GM21529 (cell line): ENCODE data around the gene INS.

ENCODE experiments used
- ATAC-seq: cut with Tn5 transposase; IDR thresholded peaks from one replicate; pipeline ENCODE4 v1.9.1; 2021; ENCODE audit not compliant: unreplicated experiment

The INS gene

GRCh38 chr11:2160736-2161259 lies at the start of gene INS:
Gene INS (minus strand): TSS chr11:2161209. CDS start chr11:2160971, 238 bp downstream.
- no peak for ATAC-seq

DNA sequence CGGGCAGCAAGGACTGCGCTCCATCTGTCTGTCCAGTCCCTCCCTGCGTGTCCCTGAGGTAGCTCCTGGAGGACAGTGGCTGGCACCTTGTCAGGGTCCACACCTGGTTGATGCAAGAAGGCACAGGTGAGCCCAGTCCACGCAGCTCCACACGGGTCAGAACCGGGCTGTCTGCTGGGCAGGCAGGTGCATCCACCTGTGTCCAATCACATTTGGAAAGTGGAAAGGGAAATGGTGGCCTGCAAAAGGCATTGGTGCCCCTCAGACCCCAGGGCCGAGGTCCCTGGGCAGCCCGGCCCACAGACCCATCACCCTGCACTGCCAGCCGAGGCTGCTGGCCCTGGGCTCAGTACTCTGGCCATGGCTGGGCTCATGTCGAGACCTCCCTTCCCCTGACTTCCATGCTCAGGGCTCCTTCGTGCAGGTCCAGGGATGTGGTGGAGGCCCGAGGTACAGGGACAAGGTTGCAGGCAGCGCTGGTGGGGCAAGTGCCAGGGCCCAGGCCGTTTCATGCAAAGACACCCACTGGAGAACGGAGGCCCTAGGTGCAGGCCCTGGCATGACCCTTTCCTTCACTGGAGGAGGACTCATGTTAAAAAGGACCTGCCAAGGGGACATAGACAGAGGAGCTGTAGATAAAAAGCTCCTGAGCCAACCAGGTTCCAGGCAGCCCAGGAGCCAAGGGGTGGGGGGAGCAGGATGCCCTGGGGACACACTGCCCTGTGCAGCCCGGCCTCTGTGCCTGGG lies 49.5 kb upstream of the INS start:
- no peak for ATAC-seq

DNA sequence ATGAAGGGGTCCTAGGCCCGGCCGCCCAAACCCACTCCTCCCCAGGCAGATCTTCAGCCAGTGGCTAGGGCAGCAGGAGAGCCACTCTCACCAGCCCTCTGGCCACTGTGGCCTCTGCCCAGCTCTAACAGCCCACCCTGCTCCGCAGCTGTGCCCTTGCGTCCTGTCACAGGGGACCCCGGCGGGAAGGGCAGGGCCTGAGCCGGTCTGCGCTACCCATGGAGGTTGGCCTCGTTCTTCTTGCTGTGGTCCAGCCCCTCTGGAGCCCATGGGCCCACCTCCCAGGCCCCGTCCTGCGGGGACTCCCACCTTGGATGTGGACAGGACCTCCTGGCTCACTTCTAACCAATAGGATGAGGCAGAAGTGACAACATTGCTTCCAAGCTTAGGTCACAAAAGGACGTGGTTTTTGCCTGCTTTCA lies 48.9 kb upstream of the INS start:
- ATAC-seq: no peak

- no peak for ATAC-seq
Measured at GRCh38 chr11:2209370-2209801, 48.4 kb upstream of the INS start.

DNA sequence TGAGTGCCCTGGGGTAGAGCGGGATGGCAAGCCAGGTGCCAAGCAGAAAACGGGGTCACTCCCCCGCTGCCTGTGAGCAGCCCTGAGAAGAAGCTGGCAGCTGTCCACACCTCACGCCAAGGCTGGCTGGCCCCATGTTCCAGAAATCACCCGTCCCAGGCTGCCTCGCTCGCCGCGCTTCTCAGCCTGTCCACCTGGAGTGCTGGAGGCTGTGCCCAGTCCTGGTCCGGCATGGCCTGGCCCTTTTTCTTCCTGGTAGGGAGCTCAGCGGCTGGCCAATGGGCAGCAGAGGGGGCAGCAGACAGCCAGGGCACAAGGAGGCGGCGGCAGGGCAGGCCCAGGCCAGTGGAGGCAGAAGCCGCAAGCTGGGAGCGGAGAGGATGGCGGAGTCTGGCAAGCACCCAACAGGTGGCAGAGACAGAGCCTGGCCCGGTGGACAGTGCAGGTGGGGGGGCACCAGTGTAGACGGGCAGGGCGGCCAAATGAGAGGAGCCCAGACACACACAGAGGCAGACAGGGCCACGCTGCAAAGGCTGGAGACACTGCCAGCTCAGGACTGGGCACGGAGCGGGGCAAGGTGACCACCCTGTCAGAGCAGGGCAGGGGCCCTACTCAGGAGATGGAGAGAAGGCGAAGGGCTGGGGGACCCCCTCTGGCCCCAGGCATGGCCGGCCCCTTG lies 47.8 kb upstream of the INS start:
- no peak for ATAC-seq

- ATAC-seq: no peak
Measured at GRCh38 chr11:2207773-2208621, 47.0 kb upstream of the INS start.

- ATAC-seq: no peak
Measured at GRCh38 chr11:2207212-2207611, 46.2 kb upstream of the INS start.

DNA sequence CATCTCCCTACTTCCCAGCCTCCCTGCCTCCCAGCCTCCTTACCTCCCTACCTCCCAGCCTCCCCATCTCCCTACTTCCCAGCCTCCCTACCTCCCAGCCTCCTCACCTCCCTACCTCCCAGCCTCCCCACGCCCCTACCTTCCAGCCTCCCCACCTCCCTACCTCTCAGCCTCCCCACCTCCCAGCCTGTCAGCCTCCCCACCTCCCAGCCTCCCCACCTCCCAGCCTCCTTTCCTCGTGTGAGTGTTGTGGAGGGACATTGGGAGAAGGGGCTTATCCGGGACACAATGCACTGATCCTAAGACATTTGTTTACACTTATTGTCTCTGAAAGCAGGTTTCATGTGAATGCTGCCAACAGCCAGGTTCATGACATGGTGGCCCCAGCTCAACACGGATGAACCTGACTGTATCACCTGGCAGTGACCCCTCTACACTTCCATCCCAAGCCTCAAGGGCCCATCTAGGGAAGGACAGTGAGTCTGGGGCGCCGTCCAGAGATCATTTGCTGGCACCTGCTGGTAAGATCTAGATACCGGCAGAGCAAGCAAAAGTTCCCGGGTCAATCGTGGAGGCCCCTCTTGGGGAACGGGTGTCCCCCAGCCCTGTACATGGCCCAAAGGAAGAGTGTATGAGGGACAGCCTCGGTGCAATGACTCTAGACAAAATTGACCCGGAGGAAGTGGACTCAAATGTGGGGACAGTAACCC lies 45.1 kb upstream of the INS start:
- no peak for ATAC-seq

DNA sequence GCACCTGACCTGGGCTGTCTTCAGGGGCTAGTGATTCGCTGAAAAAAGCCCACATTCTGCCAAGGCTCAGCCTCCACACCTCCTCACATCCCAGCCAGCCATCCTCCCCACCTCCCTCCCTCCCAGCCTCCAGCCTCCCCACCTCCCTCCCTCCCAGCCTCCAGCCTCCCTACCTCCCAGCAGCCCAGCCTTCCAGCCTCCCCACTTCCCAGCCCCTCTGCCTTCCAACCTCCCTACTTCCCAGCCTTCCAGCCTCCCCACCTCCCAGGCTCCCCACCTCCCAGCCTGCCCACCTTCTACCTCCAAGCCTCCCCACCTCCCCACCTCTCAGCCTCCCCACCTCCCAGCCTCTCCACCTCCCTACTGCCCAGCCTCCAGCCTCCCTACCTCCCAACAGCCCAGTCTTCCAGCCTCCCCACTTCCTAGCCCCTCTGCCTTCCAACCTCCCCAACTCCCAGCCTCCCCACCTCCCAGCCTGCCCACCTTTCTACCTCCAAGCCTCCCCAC lies 44.3 kb upstream of the INS start:
- no peak for ATAC-seq

DNA sequence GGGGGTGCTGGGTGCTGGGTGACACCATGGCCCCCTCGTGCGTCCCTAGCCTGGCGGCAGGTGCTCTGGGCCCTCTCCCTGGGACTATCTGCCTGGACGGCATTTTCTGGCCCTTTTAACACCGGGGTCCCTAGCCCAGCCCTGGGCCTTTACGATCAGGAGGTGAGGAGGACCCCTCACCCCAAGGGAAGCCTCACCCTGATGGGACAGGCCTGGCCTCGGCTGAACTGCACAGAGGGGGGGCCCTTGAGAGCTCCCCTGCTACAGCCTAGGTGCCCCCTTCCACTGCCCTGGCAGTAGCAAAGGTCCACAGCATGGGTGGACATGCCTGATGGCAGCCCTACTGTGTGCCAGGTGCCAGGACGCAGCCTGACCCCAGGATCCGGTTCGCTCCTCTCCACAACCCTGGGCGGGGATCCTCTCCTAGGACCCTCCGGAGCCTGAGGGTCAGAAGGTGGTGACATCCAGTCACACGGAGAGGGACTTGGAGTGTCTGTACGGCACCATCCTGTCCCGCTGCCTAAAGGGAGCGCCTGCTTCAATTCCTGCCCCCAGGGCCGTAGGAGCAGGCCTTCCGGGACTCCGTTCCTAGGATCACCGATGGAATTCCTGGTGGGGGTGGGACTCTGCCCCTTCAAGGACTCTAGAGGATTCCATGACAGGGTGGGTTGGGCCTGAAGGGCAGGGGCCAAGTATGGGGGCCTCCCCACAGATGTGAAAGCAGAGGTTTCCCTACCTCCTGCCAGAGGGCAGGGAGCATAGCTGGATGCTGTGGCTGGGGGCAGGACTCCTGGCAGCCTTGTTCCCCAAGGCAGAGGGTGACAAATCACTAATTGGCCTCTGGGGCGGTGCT lies 43.6 kb upstream of the INS start:
- ATAC-seq: no peak

GRCh38 chr11:2203440-2204259 lies 42.6 kb upstream of the INS start:
- no peak for ATAC-seq

DNA sequence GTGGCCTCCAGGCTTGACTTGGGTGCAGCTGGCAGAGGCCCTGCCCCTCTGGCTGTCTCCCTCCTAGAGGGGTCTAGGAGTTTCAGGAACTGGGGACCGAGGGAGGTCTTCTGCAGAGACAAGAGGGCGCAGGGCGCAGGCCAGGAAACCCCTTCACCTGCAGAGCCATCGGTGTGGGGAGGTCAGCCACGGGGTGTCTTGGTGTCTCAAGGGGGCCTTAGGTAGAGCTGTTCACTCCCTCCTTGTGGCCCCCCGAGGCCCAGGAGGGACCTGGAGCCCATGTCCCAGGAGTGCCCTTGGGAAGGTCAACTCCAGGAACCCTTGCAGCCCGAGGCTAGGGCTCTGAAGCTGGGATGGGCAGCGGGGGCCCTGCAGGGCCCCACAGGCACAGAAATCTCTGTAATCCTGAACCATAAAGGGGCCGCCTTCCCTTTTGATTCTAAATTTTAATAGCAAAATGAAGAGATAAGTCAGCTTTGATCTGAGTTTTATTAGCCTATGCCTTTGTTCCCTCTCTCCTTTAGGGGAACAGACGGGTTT lies 42.0 kb upstream of the INS start:
- no peak for ATAC-seq

GRCh38 chr11:2202071-2202899 lies 41.3 kb upstream of the INS start:
- no peak for ATAC-seq

- no peak for ATAC-seq
Measured at GRCh38 chr11:2201542-2201941, 40.5 kb upstream of the INS start.

DNA sequence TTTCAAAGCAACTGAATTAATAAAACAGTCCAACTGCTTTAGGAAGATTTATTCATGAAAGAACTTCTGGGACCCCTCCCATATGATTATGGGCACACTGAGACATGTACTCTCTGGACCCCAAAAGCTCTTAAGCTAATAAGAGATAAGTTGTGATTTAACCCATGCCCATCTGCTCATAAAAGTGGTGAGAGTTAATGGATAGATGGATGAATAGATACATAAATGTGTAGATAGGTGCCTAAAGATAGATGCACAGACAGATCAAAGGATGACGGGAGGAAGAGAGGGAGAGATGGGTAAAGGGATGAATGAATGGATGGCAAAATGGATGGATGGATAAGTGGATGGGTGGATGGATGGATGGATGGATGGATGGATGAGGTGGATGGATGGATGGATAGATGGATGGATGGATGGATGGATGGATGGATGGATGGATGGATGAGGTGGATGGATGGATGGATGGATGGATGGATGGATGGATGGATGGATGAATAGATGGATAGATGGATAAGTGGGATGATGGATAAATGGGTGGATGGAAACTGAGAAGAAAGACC lies 40.0 kb upstream of the INS start:
- ATAC-seq: no peak

- ATAC-seq: no peak
Measured at GRCh38 chr11:2200536-2200935, 39.5 kb upstream of the INS start.
